AG20443 (cell line): ENCODE results near the gene BFSP1.

ENCODE experiments used
- DNase-seq: peaks from one replicate; pipeline ENCODE4 v3.0.0; 2012; ENCODE audit warnings: low spot score, mixed read lengths

BFSP1 gene

GRCh38 chr20:17519606-17520285 is 11.4 kb downstream of the BFSP1 start:
- no peak for DNase-seq

DNA sequence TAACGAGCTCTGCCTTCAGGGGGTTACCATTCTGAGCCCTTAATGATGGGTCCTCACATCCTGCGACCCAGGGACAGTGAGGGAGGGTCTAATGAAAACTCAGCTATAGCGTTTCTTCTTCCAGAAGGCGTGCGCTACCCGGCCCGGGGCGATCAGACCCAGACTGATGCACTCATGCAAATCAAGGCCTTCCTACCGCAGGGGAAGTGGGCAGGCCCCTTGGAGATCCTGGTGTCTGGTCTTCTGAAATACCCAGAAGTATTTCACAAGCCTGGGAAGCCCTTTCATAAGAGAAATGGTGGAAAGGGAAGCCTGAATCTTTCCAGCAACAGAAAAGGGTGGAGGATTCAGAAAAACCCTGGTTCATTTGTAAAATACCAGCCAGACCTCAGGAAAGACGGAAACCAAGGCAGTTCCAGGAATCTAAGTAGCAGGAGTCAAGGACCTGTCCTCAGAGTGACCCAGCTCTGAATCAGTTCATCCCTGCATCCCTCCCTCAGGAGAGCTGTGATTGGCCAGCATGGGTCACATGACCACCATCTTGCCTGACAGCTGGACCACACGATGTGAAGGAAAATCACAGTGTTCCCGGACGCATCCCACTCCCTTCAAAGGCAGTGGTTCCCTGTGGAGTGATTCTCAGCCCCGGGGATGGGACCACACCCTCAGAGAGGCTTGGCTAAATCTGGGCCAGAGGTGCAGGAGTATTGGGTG is 12.7 kb downstream of the BFSP1 start:
- DNase-seq: peak; percentile 62

DNA sequence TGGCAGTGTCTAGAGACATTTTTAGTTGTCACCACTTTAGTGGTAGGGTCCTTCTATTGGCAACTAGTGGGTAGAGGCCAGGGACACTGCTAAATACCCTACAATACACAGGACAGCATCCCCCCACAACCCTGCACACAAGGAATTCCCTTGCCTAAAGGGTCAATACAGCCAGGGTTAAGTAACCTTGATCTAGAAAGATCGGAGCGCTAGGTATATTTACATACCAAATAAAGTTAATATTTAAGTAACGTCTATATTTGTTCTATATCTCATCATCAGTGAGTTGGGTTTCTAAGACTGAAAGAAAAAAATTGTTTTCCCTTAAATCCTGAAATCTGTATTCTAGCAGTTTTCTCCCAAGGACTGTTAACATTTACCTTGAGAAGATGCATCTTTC is 16.1 kb downstream of the BFSP1 start:
- DNase-seq: no peak

DNA sequence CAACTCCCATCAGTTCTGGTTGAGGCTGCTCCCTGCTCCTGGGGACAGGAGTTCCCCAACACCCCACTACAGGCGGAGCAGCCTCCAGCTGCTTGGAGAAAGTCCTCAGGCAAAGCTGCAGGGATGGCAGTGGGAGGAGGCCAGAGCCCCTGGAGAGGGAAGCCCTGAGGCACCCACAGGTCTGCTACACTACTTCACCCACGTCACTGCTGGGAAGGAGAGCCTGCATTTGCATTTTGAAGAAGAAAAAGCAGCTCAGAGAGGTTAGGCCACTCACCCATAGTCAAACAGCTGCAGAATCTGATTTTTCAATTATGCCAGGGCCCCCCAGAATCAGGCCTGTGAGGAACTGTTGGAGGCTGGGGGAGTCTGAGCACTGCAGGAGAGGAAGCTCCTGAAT is 17.2 kb downstream of the BFSP1 start:
- DNase-seq: no peak

DNA sequence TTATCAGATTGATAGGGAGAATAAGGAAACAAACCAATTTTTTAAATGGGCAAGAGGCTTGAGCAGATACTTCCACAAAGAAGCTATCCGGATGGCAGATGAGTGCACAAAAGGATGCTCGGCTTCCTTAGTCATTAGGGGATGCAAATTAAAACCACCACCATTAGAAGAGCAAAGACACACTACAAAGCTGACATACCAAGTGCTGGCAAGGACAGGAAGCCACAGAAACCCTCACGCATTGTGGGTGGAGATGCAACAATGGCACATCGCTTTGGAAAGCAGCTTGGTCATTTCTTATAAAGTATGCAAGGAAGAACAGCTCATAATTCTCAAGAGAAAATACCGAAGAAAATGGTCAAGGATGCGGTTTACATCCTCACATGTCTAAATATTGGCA is 19.8 kb downstream of the BFSP1 start:
- DNase-seq: no peak

- no peak for DNase-seq
These were observed 20.6 kb downstream of the BFSP1 start for GRCh38 chr20:17510548-17510947.

- no peak for DNase-seq
These were observed 22.4 kb downstream of the BFSP1 start for GRCh38 chr20:17508756-17509155.

DNA sequence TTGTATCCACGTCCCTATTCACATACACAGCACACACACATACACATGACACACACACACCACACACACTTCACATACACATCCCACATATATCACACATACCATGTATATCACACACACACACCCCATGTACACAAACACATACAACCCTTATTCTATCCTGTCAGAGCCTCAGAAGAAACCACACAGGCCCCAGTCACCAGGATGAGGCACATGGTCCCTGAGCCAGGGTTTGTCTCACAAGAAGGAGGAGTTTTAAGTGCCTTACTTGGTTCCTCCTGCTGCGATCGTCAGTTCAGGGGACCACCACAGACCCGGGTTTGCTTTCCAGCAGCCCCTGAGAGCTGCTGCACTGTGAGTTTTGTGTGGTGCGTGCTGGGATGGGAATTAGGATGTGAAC is 23.6 kb downstream of the BFSP1 start:
- DNase-seq: no peak

DNA sequence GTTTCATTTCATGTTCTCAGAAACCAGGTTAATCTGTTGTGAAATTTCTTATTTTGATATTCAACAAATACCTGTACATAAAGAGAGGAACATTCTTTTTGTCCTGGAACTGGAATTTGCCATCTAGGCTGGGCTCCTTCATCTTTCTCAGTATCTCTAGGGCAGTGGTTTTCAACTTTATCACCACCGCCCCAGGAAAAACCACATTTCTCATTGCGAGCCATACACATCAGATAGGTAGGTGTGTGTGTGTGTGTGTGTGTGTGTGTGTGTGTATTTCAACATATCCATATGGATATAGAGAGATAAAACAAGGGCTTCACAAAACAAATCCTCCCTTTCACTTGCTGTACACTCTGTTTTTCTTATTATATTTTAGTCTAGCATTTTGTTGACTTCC is 24.1 kb downstream of the BFSP1 start:
- DNase-seq: no peak

DNA sequence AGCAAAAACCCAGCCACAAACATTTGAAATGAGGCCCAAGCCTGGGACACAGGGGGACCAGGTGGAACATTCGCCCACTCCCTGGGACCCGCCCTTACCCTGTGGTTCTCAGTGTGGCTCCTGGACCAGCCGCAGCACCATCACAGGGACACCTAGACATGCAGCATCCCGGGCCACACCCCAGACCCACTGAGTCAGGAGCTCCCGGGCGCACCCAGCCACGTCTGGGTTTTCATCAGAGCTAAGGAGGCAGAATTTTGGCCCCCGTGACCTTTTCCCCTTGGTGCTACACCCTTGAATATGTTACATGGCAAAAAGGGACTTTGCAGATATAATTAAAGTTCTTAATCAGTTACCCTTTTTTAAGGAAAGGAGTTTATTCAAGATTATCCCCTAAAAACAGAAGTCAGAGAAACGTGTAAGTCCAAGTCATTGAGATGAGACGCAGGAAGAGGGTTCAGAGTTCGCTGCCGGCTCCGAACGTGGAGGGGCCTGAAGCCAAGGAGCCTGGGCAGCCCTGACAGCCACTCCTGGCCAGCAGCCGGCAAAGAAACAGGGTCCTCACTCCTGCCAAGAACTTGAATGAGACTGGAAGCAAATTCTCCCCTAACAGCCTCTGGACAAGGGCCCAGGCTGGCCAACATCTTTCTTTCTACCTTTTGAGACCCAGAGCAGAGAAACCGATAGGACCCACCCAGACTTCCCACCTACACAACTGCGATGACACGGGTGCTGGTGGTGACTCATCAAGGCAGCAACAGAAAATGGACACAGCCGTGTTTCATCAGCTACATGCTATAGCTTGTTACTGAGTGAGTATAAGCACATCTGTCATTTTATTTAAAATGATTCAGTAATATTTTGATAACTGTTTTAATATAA is 25.3 kb downstream of the BFSP1 start:
- no peak for DNase-seq

DNA sequence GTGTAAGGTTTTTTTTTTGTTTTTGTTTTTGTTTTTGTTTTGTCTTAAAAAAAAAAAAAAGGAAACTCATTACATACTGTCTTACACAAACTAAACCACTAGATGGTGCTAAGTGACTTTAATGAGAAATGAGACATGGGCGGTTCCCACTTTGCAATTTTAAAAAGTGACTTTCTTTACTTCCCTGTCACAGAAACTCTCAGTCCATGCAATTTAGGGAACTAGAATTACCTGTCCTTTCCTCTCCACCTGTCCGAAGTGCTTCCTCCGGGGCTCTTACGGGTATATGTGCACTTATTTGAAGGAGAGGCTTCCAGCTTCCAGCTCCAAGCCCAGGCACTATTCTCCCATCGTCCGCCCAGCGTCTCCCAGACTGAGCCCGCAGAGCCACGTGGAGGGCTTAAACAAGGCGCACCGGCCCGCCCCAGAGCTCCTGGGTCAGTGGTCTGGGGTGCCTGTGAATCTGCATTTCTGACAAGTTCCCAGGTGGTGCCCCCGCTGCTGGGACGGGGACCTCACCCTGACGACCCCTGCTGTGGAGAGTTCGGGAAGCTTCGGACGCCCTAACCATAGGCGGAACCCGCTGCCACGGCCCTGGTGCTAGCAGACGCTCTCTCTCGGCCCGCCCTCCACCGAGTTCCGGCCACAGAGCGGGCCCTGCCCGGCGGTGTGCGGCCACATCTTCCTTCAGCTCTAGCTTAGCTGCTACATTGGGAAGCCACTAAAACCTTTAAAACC is 26.1 kb downstream of the BFSP1 start:
- DNase-seq: peak; percentile 78

DNA sequence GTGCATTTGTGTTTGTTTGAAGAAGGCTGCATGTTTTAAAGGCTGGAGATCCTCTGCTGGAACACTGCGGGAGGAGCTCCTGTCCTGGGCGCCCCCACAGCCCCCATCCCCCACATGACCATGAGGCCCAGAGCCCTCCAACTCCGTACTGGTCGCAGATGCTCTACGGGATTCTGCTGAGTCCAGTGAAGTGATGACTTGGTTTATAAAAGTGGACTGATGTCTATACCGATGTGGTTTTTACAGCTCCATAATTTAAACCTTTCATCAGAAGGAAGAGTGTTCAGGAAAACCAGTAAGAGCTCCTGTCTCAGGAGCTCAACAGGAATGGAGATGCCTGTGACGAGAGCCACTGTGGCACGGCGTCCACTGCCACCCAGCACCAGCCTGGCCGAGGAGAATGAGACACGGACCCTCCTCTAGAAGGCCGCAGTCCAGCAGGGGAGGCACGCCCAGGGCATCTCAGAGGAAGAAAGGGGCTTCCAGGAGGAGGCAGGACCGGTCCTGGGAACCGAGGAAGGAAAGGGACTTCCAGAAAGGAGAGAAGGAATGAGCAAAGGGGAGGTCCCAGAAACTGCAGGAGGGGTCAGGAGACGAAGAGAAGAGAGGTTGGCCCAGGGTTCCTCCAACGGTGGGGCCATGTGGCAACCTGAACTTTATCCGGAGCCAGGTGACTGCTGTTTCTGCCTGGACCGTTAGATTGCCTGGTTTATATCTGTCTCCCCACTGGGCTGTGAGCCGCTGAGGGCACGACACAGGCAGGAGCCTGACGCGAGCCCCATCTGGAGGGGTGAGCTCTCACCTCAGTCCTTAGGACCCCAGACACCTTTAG is 26.9 kb downstream of the BFSP1 start:
- no peak for DNase-seq

DNA sequence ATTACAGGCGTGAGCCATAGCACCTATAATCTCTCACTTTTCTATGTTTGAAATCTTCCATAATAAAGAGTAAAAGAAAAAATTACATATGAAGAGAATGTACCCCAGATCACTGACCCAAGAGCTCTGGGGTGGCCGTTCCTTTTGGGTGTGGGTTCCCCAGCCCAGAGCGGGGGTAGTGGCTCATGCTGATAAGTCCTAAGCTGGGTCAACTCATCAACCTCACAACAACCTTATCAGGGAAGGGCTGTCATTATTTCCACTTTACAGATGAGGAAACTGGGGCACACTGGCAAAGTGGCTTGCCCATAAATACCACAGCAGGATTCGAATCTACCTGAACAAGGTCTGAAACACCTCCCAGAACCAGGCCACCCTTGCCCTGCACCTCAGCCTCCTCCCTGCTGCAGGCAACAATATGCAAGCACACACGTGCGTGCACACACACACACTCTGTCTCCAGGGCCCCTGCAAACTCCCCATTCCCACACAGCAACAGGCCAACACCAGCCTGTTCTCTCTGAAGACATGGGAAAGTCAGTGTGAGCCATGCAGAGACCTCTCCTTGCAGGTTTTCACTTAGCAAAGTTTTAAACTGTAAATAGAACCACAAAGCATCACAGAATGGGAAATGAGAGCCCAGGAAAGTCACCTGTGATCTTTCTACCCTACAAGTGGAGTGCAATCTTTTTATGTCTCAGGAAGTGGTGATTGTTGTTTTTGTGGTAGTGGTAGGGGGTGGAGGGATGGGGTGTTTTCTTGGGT is 27.7 kb downstream of the BFSP1 start:
- no peak for DNase-seq

- no peak for DNase-seq
These were observed 29.1 kb downstream of the BFSP1 start for GRCh38 chr20:17502105-17502504.

GRCh38 chr20:17501701-17502100 is 29.5 kb downstream of the BFSP1 start:
- DNase-seq: no peak

DNA sequence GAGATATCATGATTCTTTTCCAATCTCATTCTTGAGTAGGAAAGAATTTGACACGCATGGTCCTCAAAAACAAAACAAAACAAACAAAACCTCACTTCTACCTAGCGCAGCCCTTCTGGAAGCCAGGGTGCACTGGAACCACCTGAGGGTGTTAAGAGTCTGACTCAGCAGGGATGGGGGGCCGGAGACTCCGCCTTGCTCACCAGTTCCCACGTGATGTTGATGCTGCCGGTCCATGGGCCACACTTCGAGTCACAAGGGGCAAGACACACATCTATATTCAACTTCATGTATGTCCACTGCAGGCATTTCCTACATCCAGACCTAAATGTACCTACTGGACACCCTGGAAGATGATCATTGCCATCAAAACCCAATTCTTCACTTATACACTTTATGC is 30.4 kb downstream of the BFSP1 start:
- no peak for DNase-seq

DNA sequence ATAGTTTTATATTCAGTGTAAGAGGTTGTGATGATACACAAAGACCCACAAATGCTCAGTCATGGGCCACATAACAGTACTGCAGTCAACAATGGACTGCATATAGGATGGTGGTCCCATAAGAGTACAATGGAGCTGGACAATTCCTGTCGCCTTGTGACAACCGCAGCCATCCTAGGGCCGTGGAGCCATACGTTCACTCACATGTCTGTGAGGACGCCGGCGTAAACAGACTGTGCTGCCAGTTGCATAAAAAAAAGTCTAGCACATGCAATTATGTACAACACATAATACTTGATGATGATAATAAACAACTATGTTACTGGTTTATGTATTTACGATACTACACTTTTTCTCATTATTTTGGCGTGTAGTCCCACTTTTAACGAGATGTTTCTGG is 30.9 kb downstream of the BFSP1 start:
- DNase-seq: no peak

GRCh38 chr20:17499041-17499440 is 32.1 kb downstream of the BFSP1 start:
- no peak for DNase-seq

DNA sequence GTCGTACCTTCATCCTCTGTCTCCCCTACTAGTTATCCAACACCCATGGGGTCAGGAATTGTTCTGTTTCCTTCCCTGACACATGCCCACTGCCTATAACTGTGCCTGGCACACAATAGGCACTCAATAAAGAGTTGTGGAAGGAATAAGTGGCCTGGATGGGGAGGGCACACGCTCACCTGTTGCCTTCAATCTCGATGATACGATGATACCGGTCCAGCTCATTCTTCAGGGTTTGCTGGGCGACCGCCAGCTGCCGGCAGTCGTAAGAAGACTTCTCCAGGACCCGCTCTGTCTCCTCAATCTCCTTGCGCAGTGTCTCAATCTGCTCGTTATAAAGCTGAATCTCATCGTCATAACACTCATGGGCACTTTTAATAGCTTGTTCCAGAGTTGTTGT is 32.5 kb downstream of the BFSP1 start:
- DNase-seq: no peak

DNA sequence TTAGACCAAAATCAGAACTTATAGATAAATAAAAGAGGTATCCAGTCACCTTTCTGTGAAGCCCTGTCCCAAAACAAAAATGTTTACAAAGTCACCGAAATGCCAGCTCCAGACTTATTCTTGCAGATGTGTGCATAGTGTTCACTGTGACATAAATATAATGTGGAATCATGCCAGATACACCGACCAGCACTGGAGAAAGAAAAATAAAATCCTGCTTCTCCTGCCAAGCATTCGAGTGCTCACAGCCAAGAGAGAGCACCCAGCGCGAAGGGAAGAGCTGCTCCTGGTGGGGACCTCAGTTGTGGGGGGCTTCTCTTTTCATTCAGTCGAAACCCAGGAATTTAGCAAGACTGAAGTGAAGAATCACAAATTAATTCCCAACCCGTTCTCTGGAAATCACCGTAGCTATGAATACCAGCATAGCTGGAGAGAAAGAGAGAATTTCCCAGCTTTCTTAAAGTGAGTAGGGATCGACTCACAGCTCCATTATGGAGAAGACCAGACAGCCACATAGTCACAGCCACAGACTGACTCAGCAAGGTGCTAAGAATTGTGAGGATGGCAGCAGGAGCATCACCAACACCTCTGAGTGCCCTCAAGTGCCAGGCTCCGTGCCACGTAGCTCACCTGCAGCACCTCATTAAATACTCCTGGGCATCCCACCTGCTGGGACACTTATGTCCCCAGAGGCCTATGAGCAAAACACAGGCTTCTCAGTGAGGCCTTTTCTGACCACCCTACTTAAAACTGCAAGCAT is 33.2 kb downstream of the BFSP1 start:
- DNase-seq: no peak
